T-helper 1 cell (primary cell): ENCODE results near the gene DTWD1.
"Not testable (repeated sequence)": the region's sequence is repeated elsewhere in the genome, so short reads cannot be mapped to it uniquely, and the experiment has no call there.

Experiments used
- DNase-seq, 5 donors: peaks; one replicate each; pipeline ENCODE4 v3.0.0-alpha.2; 2012 to 2020

Gene DTWD1

DNA sequence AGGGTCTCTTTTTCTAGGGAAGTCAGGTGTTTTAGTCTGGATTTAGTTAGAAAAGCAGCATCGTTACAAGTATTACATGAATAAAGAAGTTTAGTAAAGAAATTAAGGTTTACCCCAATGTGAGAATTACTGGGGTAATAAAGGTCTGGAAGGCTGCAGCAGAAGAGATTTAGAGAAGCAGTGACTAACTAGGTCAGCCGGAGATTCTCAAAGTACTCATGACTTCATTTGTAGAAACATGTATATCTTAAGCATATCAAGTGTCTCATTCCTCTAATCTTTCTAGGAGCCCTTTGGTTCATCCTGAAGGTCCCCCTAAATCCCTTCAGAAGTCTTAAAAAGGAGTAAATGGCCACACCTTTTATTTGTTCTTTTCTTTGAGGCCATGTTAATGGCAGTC, 26.0 kb downstream of the DTWD1 start:
- DNase-seq = no peak

DNA sequence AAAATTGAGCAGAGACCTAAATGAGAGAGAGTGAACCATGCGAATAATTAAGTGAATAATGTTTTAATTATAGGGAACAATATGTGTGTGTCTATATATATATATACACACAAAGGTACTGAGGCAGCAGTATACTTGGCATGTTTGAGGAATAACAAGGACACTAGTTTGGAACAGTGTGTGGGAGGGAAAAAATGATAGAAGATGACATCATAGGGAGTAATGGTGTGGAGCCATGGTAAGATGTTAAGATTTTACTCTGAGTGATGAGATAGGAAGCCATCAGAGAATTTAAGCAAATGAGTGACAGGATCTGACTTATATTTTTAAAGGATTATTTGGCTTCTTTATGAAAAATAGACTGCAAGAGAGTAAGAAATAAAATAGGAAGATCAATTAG, 29.1 kb downstream of the DTWD1 start:
- DNase-seq = no peak

- DNase-seq = no peak
Measured at GRCh38 chr15:49650676-49651075, 29.8 kb downstream of the DTWD1 start.

GRCh38 chr15:49652922-49653321, 32.1 kb downstream of the DTWD1 start:
- DNase-seq = no peak

GRCh38 chr15:49656734-49657133, 35.9 kb downstream of the DTWD1 start:
- DNase-seq = no peak

- no peak for DNase-seq
Measured at GRCh38 chr15:49664716-49665115, 43.9 kb downstream of the DTWD1 start.

- DNase-seq = not testable (repeated sequence)
Measured at GRCh38 chr15:49666486-49666885, 45.6 kb downstream of the DTWD1 start.

- DNase-seq = no peak
Measured at GRCh38 chr15:49669288-49669687, 48.4 kb downstream of the DTWD1 start.

GRCh38 chr15:49673861-49674260, 53.0 kb downstream of the DTWD1 start:
- DNase-seq = no peak

GRCh38 chr15:49674370-49674769, 53.5 kb downstream of the DTWD1 start:
- DNase-seq = no peak

- no peak for DNase-seq
Measured at GRCh38 chr15:49675041-49675440, 54.2 kb downstream of the DTWD1 start.

DNA sequence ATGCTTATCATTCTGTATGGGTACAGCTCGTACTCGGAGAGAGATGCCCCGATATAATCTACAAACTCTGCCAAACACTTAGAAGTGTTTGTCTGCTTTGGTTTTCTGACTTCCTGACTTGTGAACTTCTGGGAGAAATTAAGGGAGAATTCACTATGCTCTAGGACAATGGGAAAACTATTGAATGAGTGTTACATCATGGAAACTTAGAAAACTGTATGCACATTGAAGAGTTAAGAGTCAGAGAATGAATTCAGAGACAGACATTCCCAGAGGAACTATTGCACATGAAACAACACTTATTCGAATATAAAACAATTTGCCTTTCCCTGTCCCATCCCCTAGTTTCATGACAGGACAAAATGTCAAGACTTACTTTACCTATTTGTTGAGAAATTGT, 57.8 kb downstream of the DTWD1 start:
- DNase-seq = no peak

- DNase-seq = no peak
Measured at GRCh38 chr15:49686599-49686998, 65.8 kb downstream of the DTWD1 start.

- DNase-seq = no peak
Measured at GRCh38 chr15:49688135-49688790, 67.4 kb downstream of the DTWD1 start.

GRCh38 chr15:49692514-49693090, 71.8 kb downstream of the DTWD1 start:
- DNase-seq = no peak

- no peak for DNase-seq
Measured at GRCh38 chr15:49693498-49693897, 72.7 kb downstream of the DTWD1 start.

GRCh38 chr15:49696433-49696832, 75.6 kb downstream of the DTWD1 start:
- DNase-seq = no peak

DNA sequence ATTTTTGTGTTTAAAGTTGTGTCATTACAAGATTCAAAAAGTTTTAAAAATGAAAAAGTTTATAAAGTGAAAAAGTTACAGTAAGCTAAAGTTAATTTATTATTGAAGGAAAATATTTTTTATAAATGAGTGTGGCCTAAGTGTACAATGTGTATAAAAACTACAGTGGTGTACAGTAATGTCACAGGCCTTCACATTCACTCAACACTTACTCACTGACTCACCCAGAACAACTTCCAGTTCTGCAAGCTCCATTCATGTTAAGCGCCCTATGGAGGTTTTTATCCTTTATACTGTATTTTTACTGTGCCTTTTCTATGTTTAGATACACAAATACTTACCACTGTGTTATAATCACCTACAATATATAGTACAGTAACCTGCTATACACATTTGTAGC, 76.3 kb downstream of the DTWD1 start:
- no peak for DNase-seq

DNA sequence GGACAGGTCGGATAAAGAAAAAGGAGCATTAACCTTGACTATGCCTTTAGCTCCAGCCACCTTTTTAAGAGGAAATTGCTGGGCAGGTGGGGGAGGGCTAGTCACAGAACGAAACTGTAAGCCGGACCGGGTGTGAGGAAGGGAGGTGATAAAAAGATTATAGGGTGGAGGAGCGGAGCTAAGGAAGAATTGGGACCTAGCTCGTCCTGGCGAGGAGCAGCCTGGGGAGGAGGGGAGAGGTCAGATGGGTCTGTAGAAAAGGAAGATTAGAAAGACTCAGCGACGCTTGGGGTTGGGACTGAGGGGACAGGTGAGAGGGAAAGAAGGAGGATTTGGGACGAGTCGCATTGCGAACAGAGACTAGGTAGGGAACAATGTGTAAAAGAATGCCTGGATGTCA, 82.1 kb downstream of the DTWD1 start:
- not testable (repeated sequence) for DNase-seq
